Left lung (tissue), 10 donors: Measurements from ENCODE around the gene NINJ1. TPM values are rescaled to one million over a fixed set of nuclear protein-coding genes. Genes with fewer than 3 reads are reported as not detected.

Experiments
- ATAC-seq: fragments of 200-7000 bp; cut with Tn5 transposase; one replicate; pipeline ENCODE4 v1.9.1; 2020; ENCODE audit warnings: moderate library complexity
- DNase-seq, 4 donors: peaks; one replicate each; pipeline ENCODE4 v3.0.0-alpha.2; 2013 to 2020
- H3K27ac ChIP-seq, 2 donors: fragments of 200-600 bp; sonication (generic) in 1 of 2; one replicate each; pipeline versions ENCODE4 v1.5.0 to v1.8.0; 2020 to 2021
- H3K27me3 ChIP-seq, 2 donors: fragments of 200-600 bp; sonication (generic) in 1 of 2; one replicate each; pipeline versions ENCODE4 v1.5.0 to v1.8.0; 2020 to 2021
- H3K36me3 ChIP-seq, 2 donors: fragments of 200-600 bp; sonication (generic) in 1 of 2; one replicate each; pipeline versions ENCODE4 v1.5.0 to v1.8.0; 2020 to 2021
- H3K4me1 ChIP-seq, 2 donors: fragments of 200-600 bp; one replicate each; pipeline ENCODE4 v1.8.0; 2021
- H3K4me3 ChIP-seq, 2 donors: fragments of 200-600 bp; sonication (generic) in 1 of 2; one replicate each; pipeline versions ENCODE4 v1.5.0 to v1.8.0; 2020 to 2021; ENCODE audit warnings: mild to moderate bottlenecking in 1 of 2
- H3K9me3 ChIP-seq, 2 donors: fragments of 200-600 bp; sonication (generic) in 1 of 2; one replicate each; pipeline versions ENCODE4 v1.5.0 to v1.8.0; 2020 to 2021
- CTCF ChIP-seq, 2 donors: fragments of 200-600 bp; sonication (generic) in 1 of 2; IDR thresholded peaks; one replicate each; pipeline versions ENCODE4 v1.5.0 to v1.8.0; 2021; ENCODE audit warnings: antibody characterized with exemption in 2 of 2
- intact Hi-C, 2 donors: fragments of 100-400 bp; cut with DNase I; formaldehyde crosslinking; loops; one replicate each; pipeline versions ENCODE4 v1.11.2 to v1.14.2; 2022
- polyA plus RNA-seq, 6 donors: library from polyadenylated mRNA; unstranded; fragments of 120-200 nt; gene quantifications; one replicate each; pipeline ENCODE4 v1.2.1, GENCODE V29; 2013; ENCODE audit not compliant: insufficient read length in 6 of 6
- total RNA-seq, 2 donors: library from RNA; stranded (reverse); fragmentation: NEBNext Ultra II Directional; extraction: Animal tissue kit (Norgen Biotek cat#: 25700); gene quantifications; one replicate each; pipeline ENCODE4 v1.2.1, GENCODE V29; 2021
- donor health status: DM: no; HTN: yes; CAD: no.
- donor health status: DM: no; HTN: no; CAD: no.

NINJ1 gene
- total and polyA plus RNA-seq, 8 donors: 29.8 to 83.5 (median 37.8) TPM

GRCh38 chr9:93122721-93123221 is 11.3 kb downstream of the NINJ1 start:
- ATAC-seq: no peak
- peaks cover 0 to 60% of the 10 kb centered on the region in 2 donors for H3K36me3 ChIP-seq
- no peaks in the 10 kb centered on the region for H3K9me3 ChIP-seq

GRCh38 chr9:93121316-93122241 is 12.5 kb downstream of the NINJ1 start:
- peak overlapping the region in 1 of 2 donors; percentile 93 for H3K27ac ChIP-seq

More at GRCh38 chr9:93122721-93123221, 11.3 kb downstream of the NINJ1 start:
- H3K27me3 ChIP-seq: no peaks in the 10 kb centered on the region
- intact Hi-C loops: no loop called here
- peak in 2 of 4 donors; percentile 29 to 55 for DNase-seq
- H3K4me3 ChIP-seq: no peak overlapping the region
- H3K4me1 ChIP-seq: peaks cover 17 to 91% of the 10 kb centered on the region in 2 donors
- no peak overlapping the region for H3K27ac ChIP-seq
- no peak for TF ChIP-seq CTCF (IDR thresholded peaks at IDR 0.05)

GRCh38 chr9:93120846-93121315 is 13.2 kb downstream of the NINJ1 start:
- peaks cover 0 to 53% of the 10 kb centered on the region in 2 donors for H3K36me3 ChIP-seq
- intact Hi-C loops: no loop called here
- TF ChIP-seq CTCF (IDR thresholded peaks at IDR 0.05): no peak
- peak overlapping the region in 1 of 2 donors; percentile 11 for H3K4me3 ChIP-seq
- DNase-seq (peak in 2 of 4 donors; percentile 33 to 73), ATAC-seq (no peak)
- no peaks in the 10 kb centered on the region for H3K27me3 ChIP-seq
- H3K27ac ChIP-seq: peak overlapping the region; percentile 62 to 93
- peaks cover 10 to 88% of the 10 kb centered on the region in 2 donors for H3K4me1 ChIP-seq
- no peaks in the 10 kb centered on the region for H3K9me3 ChIP-seq

More at GRCh38 chr9:93121316-93122241, 12.5 kb downstream of the NINJ1 start:
- Histone ChIP-seq H3K36me3 (peaks cover 0 to 60% of the 10 kb centered on the region in 2 donors), H3K4me1 (peaks cover 10 to 89% of the 10 kb centered on the region in 2 donors), H3K4me3 (no peak overlapping the region), H3K27me3 (no peaks in the 10 kb centered on the region), H3K9me3 (no peaks in the 10 kb centered on the region)
- no peak for ATAC-seq
- no peak for TF ChIP-seq CTCF (IDR thresholded peaks at IDR 0.05)
- peak in 2 of 4 donors; percentile 35 to 78 for DNase-seq
- intact Hi-C loops: no loop called here

- DNase-seq (peak in 3 of 4 donors; percentile 78 to 99 (median 95)), ATAC-seq (peak; percentile 86)
- intact Hi-C loops: no loop called here
- Histone ChIP-seq H3K4me1 (peaks cover 10 to 82% of the 10 kb centered on the region in 2 donors), H3K36me3 (peaks cover 0 to 46% of the 10 kb centered on the region in 2 donors), H3K27me3 (no peaks in the 10 kb centered on the region), H3K27ac (peak overlapping the region; percentile 65 to 93), H3K4me3 (peak overlapping the region in 1 of 2 donors; percentile 11), H3K9me3 (no peaks in the 10 kb centered on the region)
- peak in 1 of 2 donors; percentile 63 for TF ChIP-seq CTCF (IDR thresholded peaks at IDR 0.05)
Measured at GRCh38 chr9:93119953-93120845, 13.9 kb downstream of the NINJ1 start.
